G401.6 (cell line): ENCODE data around the gene RTL3.
"Not testable (repeated sequence)": the region's sequence is repeated elsewhere in the genome, so short reads cannot be mapped to it uniquely, and the experiment has no call there.

Experiments
- FAIRE-seq: peaks from 2 replicates; lab custom pipeline; 2012; peaks lifted over from hg19 to GRCh38; lab: Jason Lieb, UNC

The RTL3 gene, protein sequence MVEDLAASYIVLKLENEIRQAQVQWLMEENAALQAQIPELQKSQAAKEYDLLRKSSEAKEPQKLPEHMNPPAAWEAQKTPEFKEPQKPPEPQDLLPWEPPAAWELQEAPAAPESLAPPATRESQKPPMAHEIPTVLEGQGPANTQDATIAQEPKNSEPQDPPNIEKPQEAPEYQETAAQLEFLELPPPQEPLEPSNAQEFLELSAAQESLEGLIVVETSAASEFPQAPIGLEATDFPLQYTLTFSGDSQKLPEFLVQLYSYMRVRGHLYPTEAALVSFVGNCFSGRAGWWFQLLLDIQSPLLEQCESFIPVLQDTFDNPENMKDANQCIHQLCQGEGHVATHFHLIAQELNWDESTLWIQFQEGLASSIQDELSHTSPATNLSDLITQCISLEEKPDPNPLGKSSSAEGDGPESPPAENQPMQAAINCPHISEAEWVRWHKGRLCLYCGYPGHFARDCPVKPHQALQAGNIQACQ

DNA sequence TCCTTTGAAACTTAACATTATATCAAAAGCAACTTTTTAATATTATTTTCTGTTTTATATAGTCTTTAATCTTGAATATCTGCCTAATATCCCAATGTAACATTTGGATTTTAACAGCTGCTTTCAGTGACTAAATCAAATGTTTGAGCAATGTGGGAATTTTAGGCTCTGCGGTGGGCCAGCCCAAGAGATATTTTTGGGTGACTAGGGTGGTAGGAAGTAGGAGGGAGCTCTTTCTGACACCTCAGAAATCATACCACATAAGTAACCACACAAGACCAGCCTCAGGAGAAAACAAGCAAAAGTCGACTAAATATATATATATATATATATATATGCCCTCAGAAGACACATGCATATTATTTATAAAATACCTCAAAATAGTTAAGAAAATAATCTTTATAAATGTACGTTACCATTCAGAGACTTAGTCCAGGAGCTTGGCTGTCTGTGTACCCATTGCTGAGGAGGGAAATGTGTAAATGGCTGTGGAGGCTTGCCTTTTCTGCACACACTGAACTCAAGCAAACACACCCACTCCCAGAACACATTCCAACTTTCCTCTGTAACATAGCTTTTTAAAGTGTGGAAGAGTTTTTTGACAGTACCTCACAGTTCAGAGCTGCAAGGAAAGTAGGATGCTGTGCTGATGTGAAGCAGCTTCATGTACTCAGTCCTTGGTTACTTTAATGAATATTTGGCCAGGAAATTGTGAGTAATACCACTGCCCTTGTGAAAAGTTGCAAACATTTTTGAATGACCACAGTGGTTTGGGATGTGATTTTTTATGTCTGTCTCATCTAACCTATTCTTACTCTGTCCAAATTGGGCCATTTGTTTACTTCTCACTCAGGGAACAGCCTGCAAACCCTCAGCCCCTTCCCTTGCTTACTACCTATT lies at the start of gene RTL3:
Gene RTL3 (minus strand): TSS at position 484 of the 900 bp plus-strand sequence. CDS start 908 bp downstream, outside the sequence.
- no peak for FAIRE-seq

DNA sequence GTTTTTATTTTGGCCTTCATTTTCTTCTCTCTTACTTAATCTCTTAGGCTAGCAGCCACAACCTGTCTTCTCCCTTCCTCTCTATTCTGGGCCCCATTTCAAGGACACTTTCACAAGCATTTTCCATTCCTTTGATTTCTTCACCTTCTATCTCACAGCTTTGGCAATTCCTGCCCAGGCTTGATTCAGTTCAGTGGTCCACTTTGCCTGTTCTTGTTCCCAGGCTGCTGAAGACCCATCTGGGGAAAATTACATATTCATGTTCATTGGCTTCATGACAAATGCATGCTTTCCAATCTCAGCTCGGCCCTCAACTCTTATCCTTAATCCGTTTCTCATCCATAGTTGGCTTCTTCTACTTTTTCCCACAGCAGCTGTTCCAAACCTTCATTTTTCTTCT lies 49.7 kb upstream of the RTL3 start:
- FAIRE-seq: no peak

DNA sequence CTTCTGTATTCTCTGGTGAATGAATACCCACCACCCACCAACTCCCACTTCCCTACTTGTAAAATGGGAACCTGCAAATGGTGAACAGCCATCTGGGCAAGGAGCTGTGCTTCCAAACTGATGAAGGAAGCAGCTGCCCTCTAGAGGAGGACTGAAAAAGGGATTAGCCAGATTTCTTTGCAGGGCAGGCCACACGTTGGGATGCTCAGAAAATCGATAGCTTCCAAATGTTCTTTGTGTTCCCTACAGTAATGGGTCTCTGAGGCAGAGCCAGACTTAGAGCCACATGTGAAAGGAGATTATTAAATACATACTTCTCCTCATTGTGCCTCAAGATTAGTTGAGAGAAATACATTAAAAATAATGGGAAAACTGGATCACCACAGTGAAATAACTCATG lies 49.1 kb upstream of the RTL3 start:
- no peak for FAIRE-seq

DNA sequence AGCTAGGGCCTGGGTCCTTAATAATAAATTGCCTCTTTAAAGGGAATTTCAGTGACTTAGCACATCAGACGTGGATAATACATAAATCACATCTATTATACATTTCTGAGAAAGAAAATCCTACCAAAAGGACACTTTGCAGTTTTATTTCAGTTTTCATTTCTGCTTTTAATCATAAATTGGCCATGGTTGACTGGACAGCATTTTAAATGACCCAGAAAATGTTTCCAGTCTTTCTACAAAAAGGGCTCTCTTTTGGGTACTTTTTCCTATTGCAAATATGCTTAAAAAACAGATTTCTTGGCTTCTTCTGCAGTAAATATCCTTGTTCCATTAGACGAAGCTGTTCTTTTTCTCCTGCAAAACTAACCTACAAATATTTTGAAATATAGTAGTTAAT lies 46.9 kb upstream of the RTL3 start:
- no peak for FAIRE-seq

DNA sequence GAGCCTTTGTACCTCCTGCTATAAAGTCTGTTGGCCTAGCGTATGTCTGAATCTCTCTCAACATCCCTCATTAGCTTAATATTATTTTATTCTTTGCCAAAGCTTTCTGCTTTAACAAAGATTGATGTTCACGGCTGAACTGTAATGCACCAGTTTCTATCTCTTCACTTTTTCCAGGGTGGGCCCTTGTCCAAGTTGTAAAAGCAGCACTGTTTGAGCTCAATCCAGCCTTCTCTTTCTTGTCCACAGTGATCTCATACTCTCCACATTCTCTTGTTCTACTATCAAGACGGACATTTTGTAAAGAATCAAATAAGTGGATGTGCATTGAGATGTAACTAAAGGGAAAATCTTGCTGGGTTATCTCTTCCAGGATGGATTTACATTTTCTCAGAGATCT lies 34.4 kb upstream of the RTL3 start:
- no peak for FAIRE-seq

DNA sequence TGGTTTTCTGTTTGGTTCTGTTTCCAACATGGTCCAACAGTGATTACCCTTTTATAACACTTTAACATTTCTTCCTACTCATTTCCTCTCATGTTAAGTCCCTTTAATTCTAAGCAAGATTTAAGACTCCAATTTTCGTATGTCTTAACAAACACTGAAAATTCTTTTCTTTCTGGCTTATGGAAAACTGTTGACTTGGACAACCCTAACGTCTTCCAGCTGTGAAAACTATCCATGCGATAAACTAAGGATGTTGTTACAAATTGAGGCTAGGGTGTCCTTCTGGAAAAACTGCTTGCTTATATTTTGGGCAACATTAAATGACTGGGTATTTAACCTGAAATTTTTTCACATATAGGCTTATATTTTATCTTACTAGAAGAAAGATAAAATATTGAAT lies 33.9 kb upstream of the RTL3 start:
- no peak for FAIRE-seq

DNA sequence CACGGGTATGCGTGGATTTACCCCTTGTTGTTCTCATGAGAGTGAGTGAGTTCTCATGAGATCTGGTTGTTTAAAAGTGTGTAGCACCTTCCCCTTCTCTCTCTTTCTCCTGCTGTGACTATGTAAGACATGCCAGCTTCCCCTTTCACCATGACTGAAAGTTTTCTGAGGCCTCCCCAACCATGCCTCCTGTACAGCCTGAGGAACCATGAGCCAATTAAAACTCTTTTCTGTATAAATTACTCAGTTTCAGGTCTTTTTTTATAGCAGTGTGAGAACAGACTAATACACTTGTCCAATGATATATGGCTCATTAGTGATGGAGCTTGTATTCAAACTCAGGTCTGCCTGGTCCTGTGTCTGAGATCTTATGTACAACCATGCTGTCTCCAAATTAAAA lies 28.5 kb upstream of the RTL3 start:
- FAIRE-seq: no peak

DNA sequence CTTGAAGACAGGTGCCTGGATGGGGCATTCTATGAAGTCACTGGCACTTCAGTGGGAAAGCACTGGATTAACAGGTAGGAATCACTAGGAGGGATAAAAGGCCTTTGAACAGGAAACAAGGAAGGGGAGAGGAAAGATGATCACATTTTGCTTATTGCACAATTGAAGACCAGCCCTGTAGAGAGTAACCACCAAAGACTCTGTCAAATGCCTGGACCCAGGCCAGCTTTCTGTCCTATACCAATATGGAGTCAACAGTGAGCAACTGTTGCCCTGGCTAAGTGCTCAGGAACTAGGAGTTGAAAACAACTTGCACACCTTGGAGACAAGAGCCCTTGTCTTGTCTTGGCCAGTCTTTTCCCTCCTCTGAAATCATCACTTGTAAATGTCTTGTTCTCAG lies 14.1 kb upstream of the RTL3 start:
- no peak for FAIRE-seq

DNA sequence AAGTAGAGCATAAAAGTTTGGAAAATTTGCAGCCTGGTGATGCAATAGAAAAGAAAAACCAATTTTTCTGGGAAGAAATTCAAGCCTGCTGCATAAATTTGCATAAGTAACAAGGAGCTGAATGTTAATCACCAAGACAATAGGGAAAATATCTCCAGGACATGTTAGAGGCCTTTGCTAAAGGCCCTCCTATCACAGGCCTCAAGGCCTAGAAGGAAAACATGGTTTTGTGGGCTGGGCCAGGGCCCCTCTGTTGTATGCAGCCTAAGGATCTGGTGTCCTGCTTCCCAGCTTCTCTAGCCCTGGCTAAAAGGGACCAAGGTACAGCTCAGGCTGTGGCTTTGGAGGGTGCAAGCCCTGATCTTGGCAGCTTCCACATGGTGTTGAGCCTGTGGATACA lies 6.2 kb upstream of the RTL3 start:
- FAIRE-seq: no peak

DNA sequence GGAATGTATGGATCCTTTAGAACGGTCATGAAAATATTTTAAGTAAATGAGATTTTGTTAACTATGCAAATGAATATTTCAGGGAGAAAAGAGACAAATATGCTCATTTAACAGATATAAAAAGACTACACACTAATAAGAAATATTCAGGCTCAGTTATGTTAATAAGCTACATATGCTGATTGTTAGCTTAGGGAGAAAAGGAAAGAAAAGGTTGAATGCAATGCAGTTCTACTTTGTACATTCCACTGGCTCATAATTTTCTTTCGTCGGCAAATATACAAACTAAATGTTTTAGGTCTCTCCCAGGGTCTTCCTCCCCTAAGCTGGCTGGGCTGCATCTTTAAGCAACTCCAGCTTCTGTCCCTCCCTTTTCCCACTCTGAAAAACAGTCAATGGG lies 2.7 kb upstream of the RTL3 start:
- FAIRE-seq: no peak

DNA sequence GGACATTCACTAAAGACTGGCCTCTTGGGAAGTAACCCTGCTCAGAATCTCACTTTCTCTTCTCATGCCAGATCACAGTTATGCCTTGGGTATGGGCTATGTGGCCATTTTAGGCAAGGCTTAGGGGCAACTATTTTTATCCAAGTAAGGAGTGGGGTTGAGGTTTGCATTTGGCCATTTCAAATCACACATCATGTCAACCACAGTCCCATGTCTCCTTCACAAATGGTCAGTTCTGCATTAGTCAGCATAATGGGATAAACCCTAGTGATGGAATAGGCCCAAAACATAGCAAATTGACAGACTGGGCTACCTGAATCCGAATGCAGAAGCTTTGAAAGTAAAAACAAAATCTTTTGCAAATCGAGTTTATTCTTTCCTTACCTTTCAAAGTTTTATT lies 827 bp upstream of the RTL3 start:
- no peak for FAIRE-seq

DNA sequence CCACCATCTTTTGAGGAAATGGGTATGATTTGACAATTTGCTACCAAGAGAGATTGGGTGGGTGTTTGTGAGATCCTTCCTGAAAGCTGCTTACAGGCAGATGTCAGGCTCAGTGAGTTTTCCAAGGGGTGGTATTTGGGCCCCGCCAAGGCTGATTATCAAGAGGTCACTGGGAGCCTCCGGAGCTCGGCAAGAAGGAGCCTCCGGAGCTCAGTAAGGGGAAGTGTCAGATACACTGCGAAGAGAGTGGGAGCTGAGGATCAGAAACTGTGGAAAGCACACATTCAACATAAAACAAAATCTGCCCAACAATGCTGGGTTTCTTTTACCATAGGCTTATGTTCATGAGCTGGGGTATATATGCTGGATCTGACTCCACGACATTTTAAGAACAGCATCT lies 714 bp downstream of the RTL3 start:
- FAIRE-seq: no peak

DNA sequence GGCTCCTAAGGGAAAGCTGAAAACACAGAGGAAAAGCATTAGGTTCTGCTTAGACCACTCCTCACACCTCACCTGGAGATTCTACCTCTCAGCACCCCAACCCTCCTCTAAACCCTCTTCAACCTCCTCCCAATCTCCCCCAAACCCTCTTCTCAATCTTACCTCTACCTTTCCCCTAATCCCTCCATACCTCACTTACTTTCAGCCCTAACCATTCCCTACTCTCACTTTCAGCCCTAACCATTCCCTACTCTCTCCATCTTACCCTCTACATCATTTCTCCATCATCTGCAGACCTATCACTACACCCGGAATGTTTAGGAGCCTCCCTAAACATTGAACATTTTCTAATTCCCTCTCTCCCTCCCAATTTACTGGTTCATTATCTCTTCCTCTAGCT lies 3.5 kb downstream of the RTL3 start:
- FAIRE-seq: no peak

DNA sequence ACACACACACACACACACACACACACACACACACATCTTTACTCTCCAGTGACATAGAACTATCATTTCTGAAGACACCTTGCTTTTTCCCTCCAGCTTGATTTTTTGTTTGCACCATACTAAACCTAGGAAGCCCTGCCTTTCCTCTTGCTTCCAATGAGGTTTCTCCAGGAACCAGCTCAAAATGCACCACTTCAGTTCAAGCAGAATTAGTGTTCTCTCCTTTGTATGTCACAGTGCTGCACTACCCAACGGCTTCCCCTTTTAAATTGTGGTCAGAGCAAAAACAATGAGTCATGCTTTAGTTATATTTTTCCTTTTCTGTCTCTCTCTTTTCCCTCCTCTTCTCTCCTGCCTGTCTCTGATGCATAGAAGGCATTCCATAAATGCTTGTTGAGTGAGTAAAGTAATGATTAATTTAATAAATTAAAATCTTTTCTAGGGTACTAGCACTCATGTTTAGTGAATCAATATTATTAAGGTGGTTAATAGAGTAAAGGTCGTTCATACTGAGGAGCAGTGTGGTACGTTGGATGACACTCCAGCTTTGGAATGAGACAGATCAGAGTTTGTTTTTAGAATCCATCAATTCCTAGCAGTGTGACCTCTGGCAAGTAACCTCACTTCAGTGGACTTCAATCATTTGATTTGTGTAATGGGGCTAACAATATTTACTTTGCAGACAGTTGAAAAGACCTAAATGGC lies 5.9 kb downstream of the RTL3 start:
- FAIRE-seq: no peak

DNA sequence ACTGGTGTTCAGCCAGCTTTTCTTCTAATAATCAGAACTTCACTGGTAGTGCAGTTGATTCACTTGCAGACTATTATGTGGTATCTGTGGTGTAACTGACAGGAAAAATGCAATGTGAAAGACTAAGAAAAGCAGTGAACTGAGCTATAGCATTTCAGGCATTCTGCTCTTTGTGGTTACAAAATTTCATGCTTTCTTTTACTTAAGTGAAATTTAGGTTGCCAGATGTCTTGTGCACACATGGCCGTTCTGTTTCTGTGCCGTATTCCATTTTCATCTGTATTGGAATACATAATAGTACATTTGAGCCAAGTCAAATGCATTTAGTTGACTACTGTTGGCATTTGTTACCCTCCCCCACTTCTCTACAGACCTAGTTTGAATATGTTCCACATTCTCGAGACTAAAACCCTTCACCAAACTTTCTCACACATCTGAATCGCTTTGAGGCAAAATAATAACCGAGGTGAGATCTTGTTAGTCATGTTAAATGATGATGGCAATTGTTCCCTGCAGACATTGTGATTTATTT lies 8.2 kb downstream of the RTL3 start:
- no peak for FAIRE-seq

DNA sequence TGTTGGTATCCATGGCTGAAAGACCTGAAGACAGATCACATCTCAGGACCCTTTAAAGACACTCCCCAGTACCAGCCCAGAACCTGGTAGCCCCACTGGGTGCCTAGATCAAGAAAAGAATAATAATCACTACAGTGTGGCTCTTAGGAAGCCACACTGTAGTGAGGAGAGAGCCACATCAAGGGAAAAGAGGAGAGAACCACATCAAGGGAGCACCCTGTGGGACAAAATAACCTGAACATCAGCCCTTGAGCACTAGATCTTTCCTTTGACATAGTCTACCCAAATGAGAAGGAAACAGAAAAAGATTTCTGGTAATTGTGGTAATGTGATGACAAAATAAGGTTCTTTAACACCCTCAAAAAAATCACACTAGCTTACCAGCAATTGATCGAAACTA lies 15.3 kb downstream of the RTL3 start:
- FAIRE-seq: no peak

DNA sequence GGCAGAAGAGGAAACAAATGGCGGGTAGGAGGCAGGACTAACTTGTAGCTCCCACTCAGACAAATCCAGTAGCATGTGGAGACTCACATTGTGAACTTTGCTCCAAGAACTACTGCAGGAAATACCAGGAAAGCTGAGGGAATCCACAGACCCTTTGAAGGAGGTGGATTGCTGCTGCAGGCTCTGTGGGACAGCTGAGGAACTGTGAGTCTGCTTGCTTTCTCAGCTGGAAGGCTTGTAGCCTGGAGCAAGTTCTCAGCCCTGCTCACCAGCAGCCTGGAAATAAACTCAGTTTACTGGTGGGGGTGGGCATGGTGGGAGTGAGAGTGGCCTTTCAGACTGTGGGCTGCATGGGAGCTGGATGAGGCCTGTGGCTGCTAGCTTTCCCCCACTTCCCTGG lies 16.0 kb downstream of the RTL3 start:
- no peak for FAIRE-seq

DNA sequence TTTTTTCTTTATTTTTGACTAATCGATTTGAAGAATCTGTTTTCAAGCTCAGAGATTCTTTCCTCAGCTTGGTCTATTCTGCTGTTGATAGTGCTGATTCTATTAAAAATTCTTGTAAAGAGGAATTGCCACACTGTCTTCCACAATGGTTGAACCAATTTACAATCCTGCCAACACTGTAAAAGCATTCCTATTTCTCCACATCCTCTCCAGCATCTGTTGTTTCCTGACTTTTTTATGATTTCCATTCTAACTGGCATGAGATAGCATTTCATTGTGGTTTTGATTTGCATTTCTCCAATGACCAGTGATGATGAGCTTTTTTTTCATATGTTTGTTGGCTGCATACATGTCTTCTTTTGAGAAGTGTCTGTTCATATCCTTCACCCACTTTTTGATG lies 23.0 kb downstream of the RTL3 start:
- not testable (repeated sequence) for FAIRE-seq

DNA sequence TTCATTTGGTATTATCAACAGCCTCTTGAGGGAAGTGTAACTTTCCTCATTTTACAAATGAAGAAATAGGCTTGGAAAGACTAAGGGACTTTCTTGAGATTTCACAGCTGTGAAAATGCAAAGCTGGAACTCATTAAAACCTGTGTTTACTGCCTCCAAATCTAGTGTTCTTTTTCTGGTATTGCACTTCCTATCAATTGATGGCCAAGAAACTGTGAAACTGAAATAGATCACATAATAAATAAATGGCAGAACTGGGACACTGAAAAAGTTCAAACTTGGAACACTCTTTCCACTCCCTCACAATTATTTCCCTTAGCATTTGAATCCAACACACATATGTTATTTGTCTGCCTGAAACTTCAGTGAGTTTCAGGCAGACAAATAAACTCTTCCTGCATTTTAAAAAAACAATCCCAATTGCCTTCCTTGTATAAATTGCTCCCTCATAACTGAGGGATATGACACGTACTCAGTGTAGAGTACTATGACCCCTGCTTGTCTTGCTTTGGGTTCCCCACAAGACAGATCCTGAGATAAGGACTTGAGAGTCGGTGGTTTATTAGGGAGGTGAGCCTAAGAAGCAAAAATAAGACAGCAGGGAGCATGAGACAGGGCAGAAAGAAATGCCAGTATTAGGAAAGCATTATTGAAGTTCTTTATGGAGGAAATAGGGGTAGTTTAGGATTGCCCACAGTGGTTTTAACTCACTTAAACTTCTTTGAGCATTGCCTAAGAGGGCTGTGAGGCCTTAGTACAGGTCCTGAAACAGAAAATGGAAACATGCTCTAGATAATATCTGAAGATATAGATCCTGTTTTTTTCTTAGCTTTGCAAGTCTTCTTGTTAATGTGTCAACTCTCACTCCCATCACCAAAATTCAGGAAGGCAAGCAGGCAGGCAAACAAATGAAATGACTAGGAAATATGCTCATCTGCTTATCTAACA lies 33.9 kb downstream of the RTL3 start:
- FAIRE-seq: no peak

DNA sequence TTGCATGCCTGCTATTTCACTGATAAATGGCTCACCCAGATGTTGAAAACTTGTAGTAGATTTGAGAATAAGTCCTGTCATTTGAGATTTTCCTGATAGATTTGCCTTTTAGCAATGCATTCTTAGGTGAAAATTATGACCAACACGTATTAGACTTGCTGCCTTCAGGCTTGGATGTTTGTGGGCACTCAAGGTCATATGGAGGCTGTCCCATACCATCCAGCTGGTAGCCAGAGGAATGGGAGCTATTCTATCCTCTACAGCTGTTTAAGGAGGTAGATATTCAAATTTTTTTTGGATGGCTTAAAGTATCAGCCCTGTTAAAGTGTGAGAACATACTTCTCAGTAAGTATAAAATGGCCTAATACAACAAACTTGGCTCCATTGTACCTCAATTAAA lies 34.7 kb downstream of the RTL3 start:
- no peak for FAIRE-seq

DNA sequence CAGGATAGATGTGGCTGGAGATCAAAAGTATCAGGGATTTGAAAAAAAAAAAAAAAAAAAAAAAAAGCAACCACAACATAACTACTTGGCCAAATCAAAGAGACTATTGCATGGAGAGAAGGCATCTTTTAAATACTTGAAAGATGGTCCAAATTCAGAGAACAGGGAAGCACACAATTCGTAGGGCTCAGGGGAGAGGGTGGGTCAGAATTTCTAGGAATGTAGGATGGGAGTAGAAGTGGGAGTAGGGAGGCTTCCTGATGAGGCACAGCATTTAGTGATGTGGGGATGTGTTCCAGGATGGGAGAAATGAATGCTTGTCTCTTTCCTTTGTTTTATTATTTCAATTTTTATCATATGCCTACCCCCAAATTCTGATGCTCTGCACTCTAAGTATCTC lies 36.3 kb downstream of the RTL3 start:
- FAIRE-seq: no peak
